Prostate gland (tissue), 2 donors: ENCODE results near the gene BLM. TPM values are rescaled to one million over a fixed set of nuclear protein-coding genes. Genes with fewer than 3 reads are reported as not detected.

Source experiments
- DNase-seq: peaks from one replicate; pipeline ENCODE4 v3.0.0-alpha.2; 2019; ENCODE audit warnings: low spot score
- H3K27ac ChIP-seq, 2 donors: fragments of 200-600 bp; sonication (generic); 2 replicates each; pipeline ENCODE4 v1.5.1; 2017 to 2019
- H3K27me3 ChIP-seq: fragments of 200-600 bp; sonication (generic); replicated peaks from 2 replicates; pipeline ENCODE4 v1.5.1; 2019; ENCODE audit not compliant: insufficient read depth
- H3K36me3 ChIP-seq, 2 donors: fragments of 200-600 bp; sonication (generic); 1 replicate in 1 of 2; 2 replicates in 1 of 2; pipeline versions ENCODE4 v1.5.1 to v1.8.1; 2017 to 2019
- H3K4me1 ChIP-seq: fragments of 200-600 bp; sonication (generic); replicated peaks from 2 replicates; pipeline ENCODE4 v1.5.1; 2019
- H3K4me3 ChIP-seq, 2 donors: fragments of 200-600 bp; sonication (generic); 2 replicates each; pipeline ENCODE4 v1.5.1; 2017 to 2019
- H3K9me3 ChIP-seq: fragments of 200-600 bp; sonication (generic); 2 replicates; pipeline ENCODE4 v1.5.1; 2017
- CTCF ChIP-seq, 4 experiments: fragments of 200-600 bp in 2 of 4; fragments of 450-650 bp in 2 of 4; sonication (generic) in 2 of 4; IDR thresholded peaks; 1 replicate in 3 of 4; 2 replicates in 1 of 4; pipeline ENCODE4 v1.5.1; 2016 to 2019; ENCODE audit warnings: antibody characterized with exemption in 4 of 4, mild to moderate bottlenecking in 2 of 4, moderate library complexity in 2 of 4
- POLR2A ChIP-seq: fragments of 450-650 bp; IDR thresholded peaks from one replicate; pipeline ENCODE4 v1.6.1; 2016; ENCODE audit warnings: antibody characterized with exemption, mild to moderate bottlenecking
- POLR2AphosphoS5 ChIP-seq: sonication (generic); formaldehyde crosslinking; IDR thresholded peaks from one replicate; pipeline ENCODE4 v1.6.1; 2017; ENCODE audit warnings: antibody characterized with exemption
- WGBS: methylation state at CpG from one replicate; pipeline ENCODE4 v1.1.5; 2018; 5-methylcytosine and 5-hydroxymethylcytosine counted together
- intact Hi-C: fragments of 100-400 bp; cut with DNase I; formaldehyde crosslinking; loops from one replicate; pipeline ENCODE4 v1.14.2; 2022
- total RNA-seq, 2 donors: library from RNA; depleted of rRNA; stranded (reverse); fragments of >200 nt; gene quantifications; one replicate each; pipeline ENCODE4 v1.1.0, GENCODE V29; 2016

The BLM gene
- total RNA-seq, 2 donors from 2014 or later, result 1.4 to 4.9 TPM

- intact Hi-C loops, result loop anchor here (5.0 kb wide), 1 partner anchor 48 kb away; no protein-coding TSS in a partner anchor
- Histone ChIP-seq H3K27me3 (no peaks in the 10 kb centered on the region), H3K4me3 (no peak overlapping the region), H3K9me3 (no peaks in the 10 kb centered on the region), H3K27ac (no peak overlapping the region), H3K36me3 (no peaks in the 10 kb centered on the region), H3K4me1 (no peaks in the 10 kb centered on the region)
- TF ChIP-seq CTCF (IDR thresholded peaks at IDR 0.05) (no peak), POLR2AphosphoS5 (no peak), POLR2A (no peak)
- DNase-seq, result no peak
Measured at GRCh38 chr15:90694987-90695386, 22.2 kb upstream of the BLM start.

GRCh38 chr15:90697175-90697574, 20.0 kb upstream of the BLM start:
- TF ChIP-seq POLR2A, result no peak
- TF ChIP-seq POLR2AphosphoS5, result no peak
- no peak for TF ChIP-seq CTCF (IDR thresholded peaks at IDR 0.05)
- no peak for DNase-seq
- Histone ChIP-seq H3K27me3 (no peaks in the 10 kb centered on the region), H3K27ac (no peak overlapping the region), H3K36me3 (no peaks in the 10 kb centered on the region), H3K4me1 (no peaks in the 10 kb centered on the region), H3K4me3 (no peak overlapping the region), H3K9me3 (no peaks in the 10 kb centered on the region)
- WGBS, result 96% methylated on average over 1 of the region's 1 CpG
- intact Hi-C loops, result no loop called here

- 92% methylated on average over 3 of the region's 3 CpGs for WGBS
- H3K4me1 ChIP-seq, result no peaks in the 10 kb centered on the region
Measured at GRCh38 chr15:90698629-90699028, 18.5 kb upstream of the BLM start.

GRCh38 chr15:90701048-90701447, 16.1 kb upstream of the BLM start:
- TF ChIP-seq POLR2AphosphoS5 (no peak), POLR2A (no peak), CTCF (IDR thresholded peaks at IDR 0.05) (no peak)
- Histone ChIP-seq H3K27ac (no peak overlapping the region), H3K36me3 (no peaks in the 10 kb centered on the region), H3K9me3 (no peaks in the 10 kb centered on the region), H3K27me3 (no peaks in the 10 kb centered on the region), H3K4me3 (no peak overlapping the region), H3K4me1 (no peaks in the 10 kb centered on the region)
- no peak for DNase-seq
- intact Hi-C loops, result no loop called here
- WGBS, result 65% methylated on average over 2 of the region's 2 CpGs

More at GRCh38 chr15:90698629-90699028, 18.5 kb upstream of the BLM start:
- Histone ChIP-seq H3K4me3 (no peak overlapping the region), H3K9me3 (no peaks in the 10 kb centered on the region), H3K36me3 (no peaks in the 10 kb centered on the region), H3K27me3 (no peaks in the 10 kb centered on the region), H3K27ac (no peak overlapping the region)
- no peak for TF ChIP-seq POLR2AphosphoS5
- TF ChIP-seq CTCF (IDR thresholded peaks at IDR 0.05), result no peak
- no peak for TF ChIP-seq POLR2A
- DNase-seq, result no peak
- intact Hi-C loops, result no loop called here

- TF ChIP-seq POLR2A, result no peak
- no peaks in the 10 kb centered on the region for H3K36me3 ChIP-seq
- no peaks in the 10 kb centered on the region for H3K4me1 ChIP-seq
- no peaks in the 10 kb centered on the region for H3K27me3 ChIP-seq
- H3K4me3 ChIP-seq, result no peak overlapping the region
- DNase-seq, result no peak
- H3K27ac ChIP-seq, result no peak overlapping the region
- H3K9me3 ChIP-seq, result no peaks in the 10 kb centered on the region
- intact Hi-C loops, result no loop called here
- WGBS, result 87% methylated on average over 9 of the region's 9 CpGs
Measured at GRCh38 chr15:90701880-90702630, 15.1 kb upstream of the BLM start.
